Muscle layer of colon (tissue), 2 donors: ENCODE results near the gene UMPS.
A peak's percentile ranks its signal among the peaks of the same experiment; 100 is the strongest.
"Not testable (repeated sequence)": the region's sequence is repeated elsewhere in the genome, so short reads cannot be mapped to it uniquely, and the experiment has no call there.

Experiments used
- H3K27ac ChIP-seq: one replicate; pipeline ENCODE4 v1.7.0; 2013; ENCODE audit warnings: low read depth, mild to moderate bottlenecking, low read length, moderate library complexity
- H3K27me3 ChIP-seq, 2 donors: one replicate each; pipeline ENCODE4 v1.7.0; 2013; ENCODE audit warnings: low read length in 2 of 2, mild to moderate bottlenecking in 2 of 2; ENCODE audit not compliant: insufficient read depth in 2 of 2, control insufficient read depth in 1 of 2
- H3K36me3 ChIP-seq: one replicate; pipeline ENCODE4 v1.7.0; 2013; ENCODE audit warnings: mild to moderate bottlenecking, low read length; ENCODE audit not compliant: insufficient read depth
- H3K4me1 ChIP-seq: one replicate; pipeline ENCODE4 v1.7.0; 2013; ENCODE audit warnings: mild to moderate bottlenecking, low read length; ENCODE audit not compliant: insufficient read depth
- H3K4me3 ChIP-seq, 2 donors: one replicate each; pipeline ENCODE4 v1.7.0; 2013; ENCODE audit warnings: low read length in 2 of 2, low read depth in 1 of 2, mild to moderate bottlenecking in 1 of 2, moderate library complexity in 1 of 2
- H3K9ac ChIP-seq: one replicate; pipeline ENCODE4 v1.7.0; 2013; ENCODE audit warnings: low read length
- H3K9me3 ChIP-seq: one replicate; pipeline ENCODE4 v1.7.0; 2013; ENCODE audit warnings: mild to moderate bottlenecking, low read length
- donor health status: abdominal sarcoma.
- donor health status: Adenocarcinoma of cecum.

Gene UMPS

GRCh38 chr3:124757926-124758325 lies 27.7 kb downstream of the UMPS start:
- H3K27me3 ChIP-seq, H3K9ac ChIP-seq, H3K36me3 ChIP-seq, H3K4me3 ChIP-seq, H3K9me3 ChIP-seq, H3K27ac ChIP-seq: not testable (repeated sequence)
- H3K4me1 ChIP-seq: peaks cover 16% of the 10 kb centered on the region

DNA sequence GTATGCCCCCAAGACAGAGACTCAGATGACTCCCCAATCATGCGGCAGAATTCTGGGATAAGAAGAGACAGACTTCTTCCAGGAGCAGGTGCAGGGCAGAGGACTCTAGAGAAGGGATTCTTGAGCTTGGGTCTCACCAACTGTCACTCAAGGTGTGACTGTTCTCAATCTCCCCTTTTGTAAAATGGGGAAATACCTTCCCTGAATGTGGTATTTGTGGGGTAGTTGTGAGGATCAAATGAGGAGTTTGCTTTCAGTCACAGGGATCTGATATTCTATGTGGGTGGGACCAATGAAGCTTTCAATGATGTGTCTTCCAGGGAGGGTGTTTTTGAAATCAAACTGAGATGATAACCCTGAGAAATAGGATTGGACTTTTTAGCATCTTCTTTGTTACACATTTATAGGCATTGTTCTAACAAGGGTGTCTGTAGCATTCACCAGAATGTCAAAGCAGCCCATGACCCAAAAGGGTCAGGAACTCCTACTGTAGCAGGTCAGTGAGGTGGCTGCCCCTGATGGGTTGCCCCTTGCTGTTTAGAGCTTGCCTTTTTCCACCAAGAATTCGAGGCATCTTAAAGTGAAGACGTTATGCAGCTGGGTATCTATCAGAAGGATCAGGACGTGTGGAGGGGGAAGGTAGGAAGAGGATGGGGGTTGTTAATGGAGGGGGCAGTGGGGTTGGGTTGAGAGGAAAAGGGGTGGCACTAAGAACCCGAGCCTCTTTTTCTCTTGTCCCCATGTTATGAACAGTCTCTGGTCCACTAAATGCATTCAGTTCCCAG lies 28.8 kb downstream of the UMPS start:
- Histone ChIP-seq H3K36me3 (peaks cover 16% of the 10 kb centered on the region), H3K9me3 (no peaks in the 10 kb centered on the region), H3K27me3 (no peaks in the 10 kb centered on the region), H3K4me3 (no peak overlapping the region), H3K9ac (no peak overlapping the region), H3K4me1 (peaks cover 16% of the 10 kb centered on the region), H3K27ac (no peak overlapping the region)

GRCh38 chr3:124759666-124760401 lies 29.6 kb downstream of the UMPS start:
- Histone ChIP-seq H3K4me3 (no peak overlapping the region), H3K27me3 (no peaks in the 10 kb centered on the region), H3K9me3 (no peaks in the 10 kb centered on the region), H3K9ac (no peak overlapping the region), H3K36me3 (peaks cover 23% of the 10 kb centered on the region), H3K27ac (no peak overlapping the region), H3K4me1 (peaks cover 16% of the 10 kb centered on the region)

DNA sequence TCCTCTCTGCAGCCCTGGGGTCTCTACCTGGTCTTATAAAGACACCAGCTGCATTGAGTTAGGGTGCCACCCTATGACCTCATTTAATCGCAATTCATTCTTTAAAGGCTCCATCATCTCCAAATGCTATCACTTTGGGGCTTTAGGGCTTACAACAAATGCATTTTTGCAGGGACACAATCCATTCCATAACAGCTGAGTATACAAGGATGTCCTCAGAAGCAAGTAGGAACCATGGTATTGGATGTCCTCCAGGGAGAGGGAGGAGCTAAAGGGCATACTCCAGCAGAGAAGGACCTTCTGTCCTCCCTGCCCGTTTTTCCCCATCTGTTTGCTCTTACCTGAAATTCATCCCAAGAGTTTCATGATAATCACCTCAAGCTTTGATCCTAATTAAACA lies 30.3 kb downstream of the UMPS start:
- Histone ChIP-seq H3K36me3 (peaks cover 31% of the 10 kb centered on the region), H3K27ac (no peak overlapping the region), H3K4me3 (no peak overlapping the region), H3K27me3 (no peaks in the 10 kb centered on the region), H3K9ac (no peak overlapping the region), H3K4me1 (peaks cover 16% of the 10 kb centered on the region), H3K9me3 (no peaks in the 10 kb centered on the region)

DNA sequence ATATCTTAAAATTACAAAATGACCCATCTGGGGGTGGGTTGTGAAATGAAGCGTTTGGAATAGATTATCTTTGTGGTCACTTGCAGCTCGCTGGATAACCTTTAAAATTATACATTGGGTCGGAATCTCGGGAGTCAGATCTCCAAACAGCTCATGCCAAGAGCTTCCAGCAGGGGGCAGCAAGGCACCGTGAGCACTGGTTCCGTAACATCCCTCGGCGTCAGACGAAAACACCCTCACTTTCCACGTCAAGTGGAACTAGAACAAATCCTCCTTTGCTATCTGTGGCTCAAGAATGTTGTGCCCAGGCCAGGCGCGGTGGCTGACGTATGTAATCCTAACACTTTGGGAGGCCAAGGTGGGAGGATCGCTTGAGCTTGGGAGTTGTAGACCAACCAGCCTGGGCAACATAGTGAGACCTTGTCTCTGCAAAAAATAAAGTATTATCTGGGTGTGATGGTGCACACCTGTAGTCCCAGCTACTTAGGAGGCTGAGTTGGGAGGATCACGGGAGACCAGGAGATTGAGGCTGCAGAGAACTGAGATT lies 31.1 kb downstream of the UMPS start:
- Histone ChIP-seq H3K4me1 (peaks cover 16% of the 10 kb centered on the region), H3K9ac (no peak overlapping the region), H3K36me3 (peaks cover 38% of the 10 kb centered on the region), H3K27ac (no peak overlapping the region), H3K9me3 (no peaks in the 10 kb centered on the region), H3K27me3 (no peaks in the 10 kb centered on the region), H3K4me3 (no peak overlapping the region)

GRCh38 chr3:124761935-124762660 lies 31.8 kb downstream of the UMPS start:
- H3K4me1 ChIP-seq: peaks cover 16% of the 10 kb centered on the region
- H3K27ac ChIP-seq: peak overlapping the region; percentile 38
- no peaks in the 10 kb centered on the region for H3K9me3 ChIP-seq
- peaks cover 46% of the 10 kb centered on the region for H3K36me3 ChIP-seq
- H3K4me3 ChIP-seq: no peak overlapping the region
- H3K9ac ChIP-seq: no peak overlapping the region
- H3K27me3 ChIP-seq: no peaks in the 10 kb centered on the region

- Histone ChIP-seq H3K27ac (no peak overlapping the region), H3K36me3 (peaks cover 51% of the 10 kb centered on the region), H3K9ac (no peak overlapping the region), H3K4me3 (no peak overlapping the region), H3K4me1 (peaks cover 16% of the 10 kb centered on the region), H3K9me3 (no peaks in the 10 kb centered on the region), H3K27me3 (no peaks in the 10 kb centered on the region)
Measured at GRCh38 chr3:124762661-124763011, 32.4 kb downstream of the UMPS start.

- no peaks in the 10 kb centered on the region for H3K9me3 ChIP-seq
- peaks cover 16% of the 10 kb centered on the region for H3K4me1 ChIP-seq
- peaks cover 56% of the 10 kb centered on the region for H3K36me3 ChIP-seq
- H3K9ac ChIP-seq: no peak overlapping the region
- no peak overlapping the region for H3K4me3 ChIP-seq
- no peak overlapping the region for H3K27ac ChIP-seq
- no peaks in the 10 kb centered on the region for H3K27me3 ChIP-seq
Measured at GRCh38 chr3:124763206-124763605, 33.0 kb downstream of the UMPS start.

DNA sequence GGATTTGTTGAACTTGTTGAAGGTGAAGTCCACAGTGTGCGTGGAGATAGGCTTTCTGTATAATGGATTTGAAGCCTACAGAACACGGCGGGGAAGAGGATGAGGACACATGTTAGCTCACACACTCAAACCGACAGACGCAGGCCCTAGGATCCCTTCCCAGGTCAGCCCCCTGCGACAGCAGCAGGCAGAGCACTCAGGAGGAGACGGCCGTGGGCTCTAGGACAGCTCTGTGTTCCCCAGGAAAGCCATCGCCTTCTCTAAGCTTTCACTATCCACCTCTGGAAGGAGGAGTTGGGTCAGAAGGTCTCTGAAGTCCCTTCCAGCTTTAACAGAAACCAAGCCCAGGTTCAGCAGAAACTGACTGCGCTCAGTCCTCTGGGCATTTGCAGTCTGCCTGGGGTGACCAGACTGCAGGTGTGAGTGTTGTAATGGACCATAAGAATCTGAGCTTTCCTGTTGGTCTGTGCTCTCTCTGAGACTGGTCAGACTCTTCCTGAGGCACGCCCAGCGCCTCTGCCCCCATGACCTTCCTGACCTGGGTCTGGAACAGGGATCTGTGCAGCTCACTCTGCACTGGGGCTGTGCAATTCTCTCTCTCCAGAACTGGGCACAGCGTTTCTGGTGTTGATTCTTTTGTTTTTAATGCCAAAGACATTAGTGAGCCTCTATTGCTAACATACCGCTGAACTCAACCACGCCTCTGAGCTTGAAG lies 33.5 kb downstream of the UMPS start:
- no peak overlapping the region for H3K9ac ChIP-seq
- no peak overlapping the region for H3K27ac ChIP-seq
- no peaks in the 10 kb centered on the region for H3K27me3 ChIP-seq
- H3K4me3 ChIP-seq: no peak overlapping the region
- peaks cover 62% of the 10 kb centered on the region for H3K36me3 ChIP-seq
- H3K4me1 ChIP-seq: peaks cover 17% of the 10 kb centered on the region
- H3K9me3 ChIP-seq: no peaks in the 10 kb centered on the region

- H3K9ac ChIP-seq: no peak overlapping the region
- H3K36me3 ChIP-seq: peaks cover 68% of the 10 kb centered on the region
Measured at GRCh38 chr3:124764746-124765145, 34.5 kb downstream of the UMPS start.

More at GRCh38 chr3:124764746-124765145, 34.5 kb downstream of the UMPS start:
- Histone ChIP-seq H3K27ac (no peak overlapping the region), H3K9me3 (no peaks in the 10 kb centered on the region), H3K4me3 (no peak overlapping the region), H3K4me1 (peaks cover 27% of the 10 kb centered on the region), H3K27me3 (no peaks in the 10 kb centered on the region)
